CD4-positive, alpha-beta T cell treated with Interleukin-4 for 1 hour (primary cell): ENCODE data around the gene SORT1.
"Not testable (repeated sequence)": the region's sequence is repeated elsewhere in the genome, so short reads cannot be mapped to it uniquely, and the experiment has no call there.

ENCODE experiments used
- DNase-seq, 2 donors: peaks; one replicate each; pipeline ENCODE4 v3.0.0-alpha.2; 2020 to 2022

The SORT1 gene

DNA sequence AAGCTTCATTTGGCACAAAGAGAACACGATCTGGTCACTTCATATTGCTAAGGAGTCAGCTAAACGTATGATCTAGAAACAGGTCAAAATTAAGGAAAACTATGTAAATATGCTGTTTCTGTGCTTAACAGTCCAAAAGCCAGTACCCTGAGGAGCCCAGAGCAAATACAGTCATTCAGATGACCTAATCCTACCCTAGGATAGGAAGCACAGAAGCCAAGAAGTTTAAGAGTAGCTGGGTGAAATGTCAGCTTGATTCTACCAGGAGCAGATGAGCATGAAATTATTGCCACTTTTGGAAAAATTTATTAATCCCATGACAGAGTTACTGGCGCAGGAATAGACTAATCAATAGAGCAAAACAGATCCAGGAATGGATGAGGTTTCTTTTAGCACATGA, 18.3 kb downstream of the SORT1 start:
- no peak for DNase-seq

DNA sequence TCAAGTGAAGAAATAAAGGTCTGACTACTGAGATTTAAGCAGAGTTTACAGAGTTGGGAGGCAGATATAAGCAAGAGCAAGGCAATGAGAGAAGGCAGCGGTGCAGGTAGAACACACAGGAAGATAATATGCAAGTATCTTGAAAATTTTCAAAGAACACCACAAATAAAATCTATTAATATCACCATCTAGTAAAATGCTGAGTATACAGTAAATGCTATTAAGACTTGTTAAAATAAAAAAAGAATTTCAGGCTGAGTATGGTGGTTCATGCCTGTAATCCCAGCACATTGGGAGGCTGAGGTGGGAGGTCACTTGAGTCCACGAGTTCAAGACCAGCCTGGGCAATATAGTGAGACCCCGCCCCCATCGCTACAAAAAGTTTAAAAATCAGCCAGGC, 20.0 kb downstream of the SORT1 start:
- DNase-seq = no peak

DNA sequence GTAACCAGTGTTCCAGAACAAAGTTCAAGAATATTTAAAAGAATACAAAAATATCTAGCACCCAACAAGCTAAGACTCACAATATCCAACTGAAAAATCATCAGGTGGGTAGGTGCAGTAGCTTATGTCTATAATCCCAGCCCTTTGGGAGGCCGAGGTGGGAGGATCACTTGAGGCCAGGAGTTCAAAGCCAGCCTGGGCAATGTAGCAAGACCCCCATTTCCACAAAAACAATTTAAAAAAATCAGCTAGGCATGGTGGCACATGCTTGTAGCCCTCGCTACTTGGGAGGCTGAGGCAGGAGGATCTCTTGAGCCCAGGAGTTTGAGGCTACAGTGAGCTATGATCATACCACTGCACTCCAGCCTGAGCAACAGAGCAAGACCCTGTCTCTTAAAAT, 24.0 kb downstream of the SORT1 start:
- not testable (repeated sequence) for DNase-seq

- DNase-seq = no peak
Observed at GRCh38 chr1:109373126-109373525, 24.6 kb downstream of the SORT1 start.

DNA sequence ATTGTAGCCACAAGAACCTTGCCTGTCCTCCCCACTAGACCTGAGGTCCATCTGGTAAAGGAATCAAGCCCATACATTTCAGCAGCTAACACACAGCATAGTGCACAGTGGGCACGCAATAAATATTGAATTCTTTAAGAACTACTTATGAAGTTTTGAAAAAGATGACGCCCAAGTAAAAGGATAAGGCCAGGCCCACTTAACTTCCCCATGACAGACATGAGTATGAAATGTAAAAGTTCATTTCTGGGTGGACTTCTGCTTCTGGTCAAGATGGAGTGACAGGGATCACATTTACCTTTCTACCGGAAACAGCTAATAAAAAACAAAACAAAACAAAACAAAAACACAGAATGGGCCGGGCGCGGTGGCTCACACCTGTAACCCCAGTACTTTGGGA, 25.4 kb downstream of the SORT1 start:
- DNase-seq = no peak

- no peak for DNase-seq
Observed at GRCh38 chr1:109371341-109371739, 26.4 kb downstream of the SORT1 start.

GRCh38 chr1:109370712-109371340, 26.9 kb downstream of the SORT1 start:
- no peak for DNase-seq

DNA sequence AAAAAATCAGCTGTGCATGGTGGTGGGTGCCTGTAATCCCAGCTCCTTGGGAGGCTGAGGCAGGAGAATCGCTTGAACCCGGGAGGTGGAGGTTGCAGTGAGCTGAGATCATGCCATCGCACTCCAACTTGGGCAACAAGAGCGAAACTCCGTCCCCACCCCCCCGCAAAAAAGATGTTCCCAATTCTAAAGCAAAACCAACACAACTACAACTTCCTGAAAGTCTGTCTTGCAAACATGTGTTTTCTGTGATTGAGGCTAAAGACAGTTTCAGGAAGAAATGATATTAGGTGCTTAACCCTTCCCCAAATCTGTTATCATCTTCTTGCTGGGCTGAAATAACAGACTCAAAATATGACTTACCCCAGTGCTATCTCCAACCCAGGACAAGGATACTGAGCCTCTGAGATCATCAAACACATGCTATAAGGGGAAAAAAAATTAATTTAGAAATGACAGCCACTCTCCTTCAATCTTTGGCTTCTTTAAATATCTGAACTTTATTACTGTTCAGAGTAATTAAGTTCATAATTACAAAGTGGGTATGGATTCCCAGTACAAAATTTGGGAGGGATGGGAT, 28.5 kb downstream of the SORT1 start:
- peak in 1 of 2 donors; percentile 18 for DNase-seq

DNA sequence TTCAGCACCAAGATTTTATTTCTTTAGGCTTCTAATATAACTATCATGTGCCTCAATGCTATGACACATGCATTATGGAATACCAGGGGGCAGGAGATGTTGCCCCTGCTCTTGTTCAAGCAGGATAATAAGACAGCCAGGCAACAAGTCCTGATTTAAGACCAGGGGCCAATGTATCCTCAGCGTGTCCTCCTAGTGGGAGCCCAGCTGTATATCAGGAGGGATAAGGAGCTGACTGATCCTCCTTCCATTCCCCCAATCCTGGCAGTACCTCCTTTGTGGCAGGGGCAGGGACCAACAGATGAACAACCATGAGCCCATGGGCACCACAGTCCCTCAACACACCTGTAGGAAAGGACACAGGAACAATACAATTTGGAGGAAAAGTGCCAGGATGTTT, 29.3 kb downstream of the SORT1 start:
- DNase-seq = no peak

DNA sequence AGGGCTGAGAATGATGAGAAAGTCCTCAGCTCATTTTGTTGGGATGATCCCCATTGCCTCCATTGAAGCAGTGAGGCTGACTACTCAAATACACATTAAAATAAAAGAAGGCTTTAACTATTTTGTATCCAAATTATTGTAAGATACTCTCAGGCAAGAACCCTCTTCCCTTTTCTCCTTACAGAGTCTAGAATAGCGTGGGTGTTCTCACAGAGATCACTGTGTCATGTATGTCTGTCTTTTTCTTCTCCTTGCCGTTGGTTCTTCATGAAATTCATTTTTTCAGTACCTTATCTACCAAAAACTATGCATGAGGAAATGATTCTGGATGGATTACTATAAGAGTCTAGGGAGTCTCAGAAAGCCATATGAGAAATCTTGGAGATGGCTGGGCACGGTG, 30.1 kb downstream of the SORT1 start:
- DNase-seq = no peak

- DNase-seq = no peak
Observed at GRCh38 chr1:109365642-109366204, 32.0 kb downstream of the SORT1 start.

- no peak for DNase-seq
Observed at GRCh38 chr1:109361649-109362048, 36.1 kb downstream of the SORT1 start.

DNA sequence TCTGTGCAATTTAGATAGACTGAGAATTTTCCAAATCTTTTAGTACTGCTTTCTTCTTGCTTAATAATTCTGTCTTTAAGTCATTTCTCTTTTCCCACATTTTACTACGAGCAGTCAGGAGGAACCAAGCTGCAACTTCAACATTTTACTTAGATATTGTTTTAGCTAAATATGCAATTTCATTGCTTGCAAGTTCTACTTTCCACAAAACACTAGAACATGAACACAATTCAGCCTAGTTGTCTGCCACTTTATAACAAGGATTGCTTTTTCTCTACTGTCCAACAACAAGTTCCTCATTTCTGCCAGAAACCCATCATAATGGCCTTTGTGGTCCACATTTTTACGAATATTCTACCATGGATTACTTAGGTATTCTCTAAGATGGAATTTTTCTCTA, 36.6 kb downstream of the SORT1 start:
- no peak for DNase-seq

DNA sequence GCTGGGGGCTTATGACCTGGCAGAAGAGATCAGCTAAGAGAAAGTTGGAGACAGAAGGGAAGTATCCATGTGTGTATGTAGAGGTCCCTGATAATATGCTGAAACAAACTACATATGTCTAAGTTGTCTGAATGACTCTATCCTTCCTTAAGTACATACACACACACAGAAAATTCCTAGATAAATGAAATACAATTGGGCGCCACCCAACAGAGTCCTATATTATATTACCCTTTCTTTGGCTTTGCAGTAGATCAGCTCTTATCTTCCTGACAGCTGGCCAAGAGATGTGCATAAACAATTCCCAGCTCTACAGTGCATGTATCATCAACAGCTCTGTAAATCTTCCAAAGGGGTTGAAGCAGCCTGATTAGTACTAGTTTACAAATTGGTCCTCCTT, 40.1 kb downstream of the SORT1 start:
- no peak for DNase-seq

DNA sequence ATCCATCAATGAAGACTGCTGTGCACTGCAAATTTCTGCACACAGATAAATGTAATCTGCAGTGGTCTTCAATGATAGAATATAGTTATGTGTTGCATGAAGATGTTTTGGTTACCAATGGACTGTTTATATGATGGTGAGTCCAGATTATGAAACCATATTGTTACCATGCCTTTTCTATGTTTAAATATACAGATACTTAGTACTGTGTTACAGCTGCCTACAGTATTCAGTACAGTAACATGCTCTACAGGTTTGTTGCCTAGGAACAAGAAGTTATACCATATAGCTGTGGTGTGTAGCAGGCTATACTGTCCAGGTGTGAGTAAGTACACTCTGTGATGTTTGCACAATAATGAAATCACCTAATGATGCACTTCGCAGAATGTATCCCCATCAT, 40.8 kb downstream of the SORT1 start:
- DNase-seq = no peak

DNA sequence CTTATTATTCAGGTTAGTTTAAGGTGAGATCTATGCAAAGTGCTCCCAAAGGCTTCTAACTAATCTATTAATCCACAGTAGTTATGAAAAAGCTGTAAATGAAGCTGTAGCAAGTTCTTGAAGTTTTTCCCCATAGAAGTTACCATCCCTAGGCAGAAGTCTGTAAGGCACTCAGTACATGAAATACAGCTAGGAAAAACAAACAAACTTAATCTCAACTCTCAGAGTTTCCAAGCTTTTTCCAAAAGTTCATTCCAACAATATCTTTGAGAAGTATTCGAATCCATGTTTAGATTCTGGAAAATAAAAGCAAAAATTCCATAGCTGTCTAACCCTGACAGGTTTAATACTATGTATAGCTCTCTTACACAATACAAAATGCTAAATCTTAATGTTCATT, 41.2 kb downstream of the SORT1 start:
- no peak for DNase-seq

GRCh38 chr1:109354929-109355328, 42.8 kb downstream of the SORT1 start:
- DNase-seq = no peak

GRCh38 chr1:109351457-109351856, 46.3 kb downstream of the SORT1 start:
- DNase-seq = no peak

GRCh38 chr1:109350655-109351054, 47.1 kb downstream of the SORT1 start:
- DNase-seq = no peak

- no peak for DNase-seq
Observed at GRCh38 chr1:109350182-109350581, 47.5 kb downstream of the SORT1 start.

- DNase-seq = no peak
Observed at GRCh38 chr1:109347511-109347910, 50.2 kb downstream of the SORT1 start.

- no peak for DNase-seq
Observed at GRCh38 chr1:109341944-109342930, 55.5 kb downstream of the SORT1 start.

DNA sequence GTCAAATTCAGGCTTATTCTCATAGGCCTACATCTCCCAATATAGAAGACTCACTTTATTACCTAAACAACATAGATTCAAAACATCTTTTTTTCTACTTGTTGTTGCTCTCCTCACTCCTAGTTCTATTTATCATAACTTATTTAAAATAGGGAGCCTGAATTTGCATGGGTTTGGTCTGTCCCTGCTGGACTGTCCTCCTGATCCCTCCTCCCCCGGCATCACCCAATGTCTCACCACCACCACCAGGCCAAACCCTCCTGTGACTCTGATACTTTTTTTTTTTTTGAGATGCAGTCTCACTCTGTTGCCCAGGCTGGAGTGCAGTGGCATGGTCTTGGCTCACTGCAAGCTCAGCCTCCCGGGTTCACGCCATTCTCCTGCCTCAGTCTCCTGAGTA, 59.1 kb downstream of the SORT1 start:
- no peak for DNase-seq

- DNase-seq = no peak
Observed at GRCh38 chr1:109338091-109338490, 59.6 kb downstream of the SORT1 start.
